Natural killer cell (primary cell): ENCODE measurements around the gene MMP17. TPM values are rescaled to one million over a fixed set of nuclear protein-coding genes. Genes with fewer than 3 reads are reported as not detected.

Experiments used
- ATAC-seq, 3 donors: fragments of 150-1000 bp in 2 of 3; fragments of 200-7000 bp in 1 of 3; cut with Tn5 transposase; 1 replicate in 1 of 3; 2 replicates in 2 of 3; pipeline ENCODE4 v1.10.0; 2021; ENCODE audit warnings: mild to moderate bottlenecking in 2 of 3, moderate library complexity in 2 of 3
- DNase-seq, 2 donors: peaks; one replicate each; pipeline versions ENCODE4 v3.0.0 to v3.0.0-alpha.2; 2013 to 2021; ENCODE audit warnings: mixed read lengths in 1 of 2
- H3K27ac ChIP-seq: one replicate; pipeline ENCODE4 v1.5.1; 2013; ENCODE audit warnings: mild to moderate bottlenecking, low read length
- H3K27me3 ChIP-seq: one replicate; pipeline ENCODE4 v1.6.1; 2013; ENCODE audit warnings: low read length; ENCODE audit not compliant: control insufficient read depth, insufficient read depth
- H3K36me3 ChIP-seq: one replicate; pipeline ENCODE4 v1.6.1; 2013; ENCODE audit warnings: low read length; ENCODE audit not compliant: control insufficient read depth, insufficient read depth
- H3K4me1 ChIP-seq: one replicate; pipeline ENCODE4 v1.6.1; 2013; ENCODE audit warnings: low read length; ENCODE audit not compliant: control insufficient read depth, insufficient read depth
- H3K4me3 ChIP-seq: one replicate; pipeline ENCODE4 v1.5.1; 2013; ENCODE audit warnings: low read length
- H3K9me3 ChIP-seq: one replicate; pipeline ENCODE4 v1.6.1; 2013; ENCODE audit warnings: low read length; ENCODE audit not compliant: control insufficient read depth, insufficient read depth
- H3K27ac Mint-ChIP-seq, 2 donors: one replicate each; pipeline ENCODE4 v1.8.0; 2022; ENCODE audit warnings: mild to moderate bottlenecking in 2 of 2, mixed read lengths in 2 of 2, moderate library complexity in 1 of 2
- H3K27me3 Mint-ChIP-seq, 2 donors: one replicate each; pipeline ENCODE4 v1.8.0; 2022; ENCODE audit warnings: low read depth in 2 of 2, mixed read lengths in 2 of 2
- H3K36me3 Mint-ChIP-seq: one replicate; pipeline ENCODE4 v1.8.0; 2022; ENCODE audit warnings: mixed read lengths
- H3K4me1 Mint-ChIP-seq, 2 donors: one replicate each; pipeline ENCODE4 v1.8.0; 2022; ENCODE audit warnings: mixed read lengths in 2 of 2
- H3K4me3 Mint-ChIP-seq: one replicate; pipeline ENCODE4 v1.8.0; 2022; ENCODE audit warnings: mild to moderate bottlenecking, moderate library complexity, mixed read lengths
- H3K9me3 Mint-ChIP-seq, 2 donors: one replicate each; pipeline ENCODE4 v1.8.0; 2022; ENCODE audit warnings: mixed read lengths in 2 of 2
- WGBS: methylation state at CpG from one replicate; pipeline ENCODE4 v1.1.7; 2013; ENCODE audit warnings: missing lambda C conversion rate; ENCODE audit not compliant: insufficient coverage; 5-methylcytosine and 5-hydroxymethylcytosine counted together
- intact Hi-C: fragments of 100-400 bp; cut with micrococcal nuclease; formaldehyde crosslinking; loops from one replicate; pipeline ENCODE4 v1.14.2; 2022
- total RNA-seq, 4 donors: library from RNA; stranded (reverse); fragments of 120-200 nt in 1 of 4; gene quantifications; one replicate each; pipeline versions ENCODE4 v1.2.3 to v1.2.4, GENCODE V29; 2013 to 2022
- TF ChIP-seq, protein P1 (sequence below): fragments of 200-600 bp; IDR thresholded peaks from one replicate; pipeline ENCODE4 v1.8.0; 2022; ENCODE audit warnings: antibody characterized with exemption

MMP17 gene
- total RNA-seq, 3 donors from 2014 or later (not counting 1 experiment from before 2014, with no cell fraction given), result 1.6 to 2.0 (median 1.7) TPM

DNA sequence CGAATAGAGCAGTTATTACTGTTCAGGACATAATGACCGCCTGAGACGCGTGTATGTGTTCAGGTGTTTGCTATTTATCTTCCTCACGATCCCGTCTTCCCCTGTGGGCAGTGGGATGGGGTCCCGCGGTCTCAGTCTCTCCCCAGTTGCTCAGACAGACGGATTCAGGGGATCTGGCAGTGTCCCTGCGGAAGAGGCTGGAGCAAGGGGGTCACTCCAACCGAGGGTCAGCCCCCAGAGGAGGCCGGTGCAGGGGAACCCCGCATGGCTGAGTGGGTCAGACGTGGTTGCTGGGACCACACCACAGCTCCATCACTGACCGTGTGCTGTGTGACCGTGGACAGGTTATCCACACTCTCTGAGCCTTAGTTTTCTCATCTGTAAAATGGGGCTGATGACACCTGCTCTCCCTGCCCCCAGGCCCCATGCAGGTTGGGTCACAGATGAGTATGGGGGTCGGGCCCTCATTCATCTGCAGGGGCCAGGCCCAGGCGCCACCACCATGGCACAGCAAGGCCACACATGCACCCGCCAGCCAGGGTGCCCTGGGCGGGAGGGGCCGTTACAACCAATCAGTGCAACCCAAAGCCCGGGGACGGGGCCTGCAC is 5.2 kb downstream of the MMP17 start:
- Mint-ChIP-seq H3K9me3 (no peaks in the 10 kb centered on the region), H3K27ac (no peak overlapping the region), H3K4me1 (peaks cover 4 to 11% of the 10 kb centered on the region in 2 donors), H3K4me3 (no peak overlapping the region), H3K36me3 (no peaks in the 10 kb centered on the region), H3K27me3 (peaks cover 10 to 24% of the 10 kb centered on the region in 2 donors)
- Histone ChIP-seq H3K27ac (no peak overlapping the region), H3K4me3 (no peak overlapping the region), H3K27me3 (peaks cover 12% of the 10 kb centered on the region), H3K36me3 (no peaks in the 10 kb centered on the region), H3K9me3 (no peaks in the 10 kb centered on the region), H3K4me1 (peaks cover 25% of the 10 kb centered on the region)
- intact Hi-C loops, result loop anchor here (5.0 to 10.0 kb wide), 2 partner anchors 171 to 731 kb away; no protein-coding TSS in a partner anchor
- TF ChIP-seq, protein P1, sequence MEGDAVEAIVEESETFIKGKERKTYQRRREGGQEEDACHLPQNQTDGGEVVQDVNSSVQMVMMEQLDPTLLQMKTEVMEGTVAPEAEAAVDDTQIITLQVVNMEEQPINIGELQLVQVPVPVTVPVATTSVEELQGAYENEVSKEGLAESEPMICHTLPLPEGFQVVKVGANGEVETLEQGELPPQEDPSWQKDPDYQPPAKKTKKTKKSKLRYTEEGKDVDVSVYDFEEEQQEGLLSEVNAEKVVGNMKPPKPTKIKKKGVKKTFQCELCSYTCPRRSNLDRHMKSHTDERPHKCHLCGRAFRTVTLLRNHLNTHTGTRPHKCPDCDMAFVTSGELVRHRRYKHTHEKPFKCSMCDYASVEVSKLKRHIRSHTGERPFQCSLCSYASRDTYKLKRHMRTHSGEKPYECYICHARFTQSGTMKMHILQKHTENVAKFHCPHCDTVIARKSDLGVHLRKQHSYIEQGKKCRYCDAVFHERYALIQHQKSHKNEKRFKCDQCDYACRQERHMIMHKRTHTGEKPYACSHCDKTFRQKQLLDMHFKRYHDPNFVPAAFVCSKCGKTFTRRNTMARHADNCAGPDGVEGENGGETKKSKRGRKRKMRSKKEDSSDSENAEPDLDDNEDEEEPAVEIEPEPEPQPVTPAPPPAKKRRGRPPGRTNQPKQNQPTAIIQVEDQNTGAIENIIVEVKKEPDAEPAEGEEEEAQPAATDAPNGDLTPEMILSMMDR, result no peak
- WGBS, result 85% methylated on average over 23 of the region's 23 CpGs
- DNase-seq (no peak), ATAC-seq (no peak)

GRCh38 chr12:131833896-131834641 is 5.9 kb downstream of the MMP17 start:
- peaks cover 10 to 24% of the 10 kb centered on the region in 2 donors for H3K27me3 Mint-ChIP-seq

DNA sequence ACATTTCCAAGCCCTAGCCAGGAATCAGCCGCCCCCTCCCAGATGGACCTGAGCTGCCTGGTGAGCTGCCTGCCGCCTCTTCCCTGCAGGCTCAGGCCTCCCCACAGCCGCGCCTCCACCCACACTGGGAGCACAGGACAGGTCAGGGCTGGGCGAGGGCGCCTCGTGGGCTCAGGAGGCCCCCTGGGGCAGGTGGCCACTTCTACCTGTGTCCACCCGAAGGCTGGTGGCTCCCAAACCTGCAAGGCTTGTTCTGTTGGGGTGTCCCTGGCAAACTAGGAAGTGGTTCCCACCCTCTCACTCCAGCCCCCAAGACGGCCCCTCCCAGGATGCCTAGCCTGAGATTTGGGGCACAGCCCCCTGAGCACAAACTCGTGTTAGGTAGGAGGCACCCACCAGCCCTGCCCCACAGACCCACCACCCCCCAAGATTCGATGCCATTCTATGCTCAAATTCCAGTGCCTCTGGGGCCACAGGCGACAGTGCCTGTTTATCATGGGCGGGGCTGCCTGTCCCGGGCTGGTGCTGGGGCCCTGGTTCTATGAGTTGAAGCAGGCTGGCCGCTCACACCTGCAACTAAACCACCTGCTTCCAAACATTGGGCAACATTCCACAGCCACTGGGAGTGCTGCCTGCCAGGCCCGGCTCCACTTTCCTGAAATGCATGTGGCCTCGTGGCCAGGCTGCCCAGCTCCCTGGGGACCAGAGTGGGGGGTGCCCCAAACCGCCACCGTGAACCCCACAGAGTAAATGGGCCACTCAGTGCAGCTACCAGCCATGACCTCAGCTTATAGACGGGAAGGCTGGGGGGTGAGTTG is 6.8 kb downstream of the MMP17 start:
- ATAC-seq, result no peak
- TF ChIP-seq, protein P1, result no peak
- Mint-ChIP-seq H3K27me3 (peaks cover 10 to 19% of the 10 kb centered on the region in 2 donors), H3K27ac (no peak overlapping the region), H3K4me3 (no peak overlapping the region), H3K36me3 (no peaks in the 10 kb centered on the region), H3K9me3 (no peaks in the 10 kb centered on the region), H3K4me1 (peaks cover 0 to 4% of the 10 kb centered on the region in 2 donors)
- 82% methylated on average over 20 of the region's 20 CpGs for WGBS
- no peak overlapping the region for H3K27ac ChIP-seq
- no peaks in the 10 kb centered on the region for H3K9me3 ChIP-seq
- intact Hi-C loops, result loop anchor here (5.0 to 10.0 kb wide), 2 partner anchors 170 to 733 kb away; no protein-coding TSS in a partner anchor
- peaks cover 13% of the 10 kb centered on the region for H3K4me1 ChIP-seq
- H3K27me3 ChIP-seq, result peaks cover 2% of the 10 kb centered on the region
- no peak overlapping the region for H3K4me3 ChIP-seq
- DNase-seq, result no peak
- no peaks in the 10 kb centered on the region for H3K36me3 ChIP-seq

More at GRCh38 chr12:131833896-131834641, 5.9 kb downstream of the MMP17 start:
- ATAC-seq, result no peak
- no peaks in the 10 kb centered on the region for H3K9me3 Mint-ChIP-seq
- H3K4me1 Mint-ChIP-seq, result peaks cover 4 to 11% of the 10 kb centered on the region in 2 donors
- intact Hi-C loops, result loop anchor here (5.0 to 10.0 kb wide), 2 partner anchors 171 to 732 kb away; no protein-coding TSS in a partner anchor
- Histone ChIP-seq H3K27ac (no peak overlapping the region), H3K36me3 (no peaks in the 10 kb centered on the region), H3K4me1 (peaks cover 22% of the 10 kb centered on the region), H3K27me3 (peaks cover 12% of the 10 kb centered on the region), H3K4me3 (no peak overlapping the region), H3K9me3 (no peaks in the 10 kb centered on the region)
- DNase-seq, result no peak
- H3K27ac Mint-ChIP-seq, result no peak overlapping the region
- H3K4me3 Mint-ChIP-seq, result no peak overlapping the region
- H3K36me3 Mint-ChIP-seq, result no peaks in the 10 kb centered on the region
- 59% methylated on average over 20 of the region's 23 CpGs for WGBS
- TF ChIP-seq, protein P1, result no peak
